Renal cortical epithelial cell (primary cell): ENCODE results near the gene GALK2. TPM values are rescaled to one million over a fixed set of nuclear protein-coding genes. Genes with fewer than 3 reads are reported as not detected.
"Not testable (repeated sequence)": the region's sequence is repeated elsewhere in the genome, so short reads cannot be mapped to it uniquely, and the experiment has no call there.

ENCODE experiments used
- DNase-seq: peaks from one replicate; pipeline ENCODE4 v3.0.0-alpha.2; 2011; ENCODE audit warnings: low read depth
- total RNA-seq: library from RNA; depleted of rRNA; stranded (reverse); fragments of >200 nt; gene quantifications from 2 replicates; pipeline ENCODE4 v1.2.3, GENCODE V29; 2014

Gene GALK2
- total RNA-seq, 1 donor from 2014 or later: 52.4 TPM

GRCh38 chr15:49164865-49165264, 5.2 kb upstream of the GALK2 start:
- no peak for DNase-seq

- no peak for DNase-seq
Observed at GRCh38 chr15:49168016-49168415, 2.0 kb upstream of the GALK2 start.

GRCh38 chr15:49171790-49172189, 1.7 kb downstream of the GALK2 start:
- no peak for DNase-seq

GRCh38 chr15:49174902-49175301, 4.9 kb downstream of the GALK2 start:
- no peak for DNase-seq

GRCh38 chr15:49175582-49176397, 5.7 kb downstream of the GALK2 start:
- DNase-seq: not testable (repeated sequence)

- DNase-seq: no peak
Observed at GRCh38 chr15:49178497-49178896, 8.4 kb downstream of the GALK2 start.

- DNase-seq: no peak
Observed at GRCh38 chr15:49179433-49180190, 9.6 kb downstream of the GALK2 start.

GRCh38 chr15:49182128-49182527, 12.1 kb downstream of the GALK2 start:
- no peak for DNase-seq

GRCh38 chr15:49183741-49184140, 13.7 kb downstream of the GALK2 start:
- DNase-seq: not testable (repeated sequence)

- no peak for DNase-seq
Observed at GRCh38 chr15:49185473-49185872, 15.4 kb downstream of the GALK2 start.

- peak; percentile 42 for DNase-seq
Observed at GRCh38 chr15:49187549-49188245, 17.6 kb downstream of the GALK2 start.

- DNase-seq: no peak
Observed at GRCh38 chr15:49188933-49189332, 18.9 kb downstream of the GALK2 start.

- no peak for DNase-seq
Observed at GRCh38 chr15:49189631-49190030, 19.6 kb downstream of the GALK2 start.

- no peak for DNase-seq
Observed at GRCh38 chr15:49190586-49190985, 20.5 kb downstream of the GALK2 start.

- no peak for DNase-seq
Observed at GRCh38 chr15:49191892-49192291, 21.8 kb downstream of the GALK2 start.

GRCh38 chr15:49196856-49197255, 26.8 kb downstream of the GALK2 start:
- peak; percentile 37 for DNase-seq

GRCh38 chr15:49199666-49200065, 29.6 kb downstream of the GALK2 start:
- no peak for DNase-seq

GRCh38 chr15:49200347-49200746, 30.3 kb downstream of the GALK2 start:
- no peak for DNase-seq

- DNase-seq: not testable (repeated sequence)
Observed at GRCh38 chr15:49208102-49208501, 38.1 kb downstream of the GALK2 start.

- no peak for DNase-seq
Observed at GRCh38 chr15:49212897-49213296, 42.9 kb downstream of the GALK2 start.

GRCh38 chr15:49215768-49216739, 46.0 kb downstream of the GALK2 start:
- peak; percentile 87 for DNase-seq
